GM18520 (cell line): Measurements from ENCODE around the gene PPP1R14C.

Experiments used
- ATAC-seq: cut with Tn5 transposase; IDR thresholded peaks from one replicate; pipeline ENCODE4 v1.9.1; 2021; ENCODE audit not compliant: unreplicated experiment

Gene PPP1R14C

GRCh38 chr6:150269130-150269856 is 126.4 kb downstream of the PPP1R14C start:
- ATAC-seq: no peak

GRCh38 chr6:150269857-150270223 is 127.0 kb downstream of the PPP1R14C start:
- no peak for ATAC-seq

- ATAC-seq: no peak
Observed at GRCh38 chr6:150270330-150271052, 127.6 kb downstream of the PPP1R14C start.

GRCh38 chr6:150271172-150271500 is 128.3 kb downstream of the PPP1R14C start:
- no peak for ATAC-seq

GRCh38 chr6:150271501-150272263 is 128.8 kb downstream of the PPP1R14C start:
- no peak for ATAC-seq

- ATAC-seq: no peak
Observed at GRCh38 chr6:150272264-150272975, 129.6 kb downstream of the PPP1R14C start.

- no peak for ATAC-seq
Observed at GRCh38 chr6:150272976-150273315, 130.1 kb downstream of the PPP1R14C start.

- ATAC-seq: peak; percentile 73
Observed at GRCh38 chr6:150273457-150274309, 130.8 kb downstream of the PPP1R14C start.

- ATAC-seq: no peak
Observed at GRCh38 chr6:150275489-150275888, 132.6 kb downstream of the PPP1R14C start.

GRCh38 chr6:150276168-150276936 is 133.5 kb downstream of the PPP1R14C start:
- no peak for ATAC-seq

- no peak for ATAC-seq
Observed at GRCh38 chr6:150276937-150277742, 134.3 kb downstream of the PPP1R14C start.

GRCh38 chr6:150279533-150279932 is 136.7 kb downstream of the PPP1R14C start:
- ATAC-seq: no peak

GRCh38 chr6:150280703-150281102 is 137.9 kb downstream of the PPP1R14C start:
- no peak for ATAC-seq

- no peak for ATAC-seq
Observed at GRCh38 chr6:150281767-150282166, 138.9 kb downstream of the PPP1R14C start.

- ATAC-seq: no peak
Observed at GRCh38 chr6:150282806-150283205, 140.0 kb downstream of the PPP1R14C start.

- ATAC-seq: no peak
Observed at GRCh38 chr6:150286460-150286859, 143.6 kb downstream of the PPP1R14C start.

GRCh38 chr6:150286912-150287311 is 144.1 kb downstream of the PPP1R14C start:
- ATAC-seq: no peak

GRCh38 chr6:150288456-150288855 is 145.6 kb downstream of the PPP1R14C start:
- ATAC-seq: no peak
